ENCODE results near the gene ISCA2. TPM values are rescaled to one million over a fixed set of nuclear protein-coding genes. Genes with fewer than 3 reads are reported as not detected.

Gene ISCA2
- total RNA-seq, 1 donor from 2014 or later = 23.9 TPM

GRCh38 chr14:74469548-74470518, 23.7 kb upstream of the ISCA2 start:
- H3K9me3 Mint-ChIP-seq = no peaks in the 10 kb centered on the region
- DNase-seq (ENCODE audit: low spot score) = no peak
- no peak overlapping the region for H3K4me3 Mint-ChIP-seq (ENCODE audit: low read depth)
- H3K27me3 Mint-ChIP-seq (ENCODE audit: low read depth) = no peaks in the 10 kb centered on the region
- H3K4me1 Mint-ChIP-seq (ENCODE audit: low read depth) = no peaks in the 10 kb centered on the region
- H3K36me3 Mint-ChIP-seq (ENCODE audit: low read depth) = no peaks in the 10 kb centered on the region
- H3K27ac Mint-ChIP-seq = no peak overlapping the region
- intact Hi-C loops (cut with micrococcal nuclease) = no loop called here

GRCh38 chr14:74472601-74473000, 21.0 kb upstream of the ISCA2 start:
- intact Hi-C loops (cut with micrococcal nuclease) = no loop called here
- H3K4me3 Mint-ChIP-seq (ENCODE audit: low read depth) = no peak overlapping the region
- peaks cover 2% of the 10 kb centered on the region for H3K4me1 Mint-ChIP-seq (ENCODE audit: low read depth)
- no peaks in the 10 kb centered on the region for H3K27me3 Mint-ChIP-seq (ENCODE audit: low read depth)
- no peak overlapping the region for H3K27ac Mint-ChIP-seq
- no peak for DNase-seq (ENCODE audit: low spot score)
- H3K36me3 Mint-ChIP-seq (ENCODE audit: low read depth) = no peaks in the 10 kb centered on the region
- no peaks in the 10 kb centered on the region for H3K9me3 Mint-ChIP-seq

GRCh38 chr14:74474376-74474775, 19.2 kb upstream of the ISCA2 start:
- DNase-seq (ENCODE audit: low spot score) = no peak
- Mint-ChIP-seq H3K27me3 (ENCODE audit: low read depth) (no peaks in the 10 kb centered on the region), H3K4me3 (ENCODE audit: low read depth) (no peak overlapping the region), H3K36me3 (ENCODE audit: low read depth) (no peaks in the 10 kb centered on the region), H3K4me1 (ENCODE audit: low read depth) (peaks cover 2% of the 10 kb centered on the region), H3K9me3 (no peaks in the 10 kb centered on the region), H3K27ac (no peak overlapping the region)
- intact Hi-C loops (cut with micrococcal nuclease) = no loop called here

GRCh38 chr14:74475678-74476077, 17.9 kb upstream of the ISCA2 start:
- no peak for DNase-seq (ENCODE audit: low spot score)
- Mint-ChIP-seq H3K4me3 (ENCODE audit: low read depth) (no peak overlapping the region), H3K27me3 (ENCODE audit: low read depth) (no peaks in the 10 kb centered on the region), H3K36me3 (ENCODE audit: low read depth) (no peaks in the 10 kb centered on the region), H3K27ac (no peak overlapping the region), H3K4me1 (ENCODE audit: low read depth) (peaks cover 2% of the 10 kb centered on the region), H3K9me3 (no peaks in the 10 kb centered on the region)
- intact Hi-C loops (cut with micrococcal nuclease) = no loop called here

- intact Hi-C loops (cut with micrococcal nuclease) = no loop called here
- no peaks in the 10 kb centered on the region for H3K9me3 Mint-ChIP-seq
- DNase-seq (ENCODE audit: low spot score) = no peak
- H3K4me3 Mint-ChIP-seq (ENCODE audit: low read depth) = no peak overlapping the region
- H3K27ac Mint-ChIP-seq = no peak overlapping the region
- no peaks in the 10 kb centered on the region for H3K36me3 Mint-ChIP-seq (ENCODE audit: low read depth)
- H3K27me3 Mint-ChIP-seq (ENCODE audit: low read depth) = no peaks in the 10 kb centered on the region
- peaks cover 2% of the 10 kb centered on the region for H3K4me1 Mint-ChIP-seq (ENCODE audit: low read depth)
Measured at GRCh38 chr14:74476107-74476506, 17.5 kb upstream of the ISCA2 start.

- H3K4me1 Mint-ChIP-seq (ENCODE audit: low read depth) = peaks cover 2% of the 10 kb centered on the region
- H3K27me3 Mint-ChIP-seq (ENCODE audit: low read depth) = no peaks in the 10 kb centered on the region
- H3K9me3 Mint-ChIP-seq = no peaks in the 10 kb centered on the region
- intact Hi-C loops (cut with micrococcal nuclease) = no loop called here
- DNase-seq (ENCODE audit: low spot score) = no peak
- H3K4me3 Mint-ChIP-seq (ENCODE audit: low read depth) = no peak overlapping the region
- H3K27ac Mint-ChIP-seq = no peak overlapping the region
- H3K36me3 Mint-ChIP-seq (ENCODE audit: low read depth) = no peaks in the 10 kb centered on the region
Measured at GRCh38 chr14:74476607-74477006, 17.0 kb upstream of the ISCA2 start.

- intact Hi-C loops (cut with micrococcal nuclease) = no loop called here
- Mint-ChIP-seq H3K9me3 (no peaks in the 10 kb centered on the region), H3K36me3 (ENCODE audit: low read depth) (peaks cover 5% of the 10 kb centered on the region), H3K4me3 (ENCODE audit: low read depth) (no peak overlapping the region), H3K27me3 (ENCODE audit: low read depth) (no peaks in the 10 kb centered on the region), H3K4me1 (ENCODE audit: low read depth) (peaks cover 2% of the 10 kb centered on the region), H3K27ac (no peak overlapping the region)
- DNase-seq (ENCODE audit: low spot score) = no peak
Measured at GRCh38 chr14:74478996-74479635, 14.4 kb upstream of the ISCA2 start.

- H3K27ac Mint-ChIP-seq = no peak overlapping the region
- no peak overlapping the region for H3K4me3 Mint-ChIP-seq (ENCODE audit: low read depth)
- H3K4me1 Mint-ChIP-seq (ENCODE audit: low read depth) = peaks cover 2% of the 10 kb centered on the region
- peaks cover 5% of the 10 kb centered on the region for H3K36me3 Mint-ChIP-seq (ENCODE audit: low read depth)
- intact Hi-C loops (cut with micrococcal nuclease) = no loop called here
- H3K27me3 Mint-ChIP-seq (ENCODE audit: low read depth) = no peaks in the 10 kb centered on the region
- DNase-seq (ENCODE audit: low spot score) = no peak
- no peaks in the 10 kb centered on the region for H3K9me3 Mint-ChIP-seq
Measured at GRCh38 chr14:74480046-74480445, 13.5 kb upstream of the ISCA2 start.

- no peak for DNase-seq (ENCODE audit: low spot score)
- H3K36me3 Mint-ChIP-seq (ENCODE audit: low read depth) = peaks cover 5% of the 10 kb centered on the region
- intact Hi-C loops (cut with micrococcal nuclease) = no loop called here
- H3K4me3 Mint-ChIP-seq (ENCODE audit: low read depth) = no peak overlapping the region
- H3K4me1 Mint-ChIP-seq (ENCODE audit: low read depth) = no peaks in the 10 kb centered on the region
- no peaks in the 10 kb centered on the region for H3K9me3 Mint-ChIP-seq
- H3K27me3 Mint-ChIP-seq (ENCODE audit: low read depth) = no peaks in the 10 kb centered on the region
- no peak overlapping the region for H3K27ac Mint-ChIP-seq
Measured at GRCh38 chr14:74482571-74482970, 11.0 kb upstream of the ISCA2 start.

GRCh38 chr14:74483321-74483720, 10.2 kb upstream of the ISCA2 start:
- no peak overlapping the region for H3K4me3 Mint-ChIP-seq (ENCODE audit: low read depth)
- no peak overlapping the region for H3K27ac Mint-ChIP-seq
- H3K9me3 Mint-ChIP-seq = no peaks in the 10 kb centered on the region
- H3K27me3 Mint-ChIP-seq (ENCODE audit: low read depth) = no peaks in the 10 kb centered on the region
- H3K4me1 Mint-ChIP-seq (ENCODE audit: low read depth) = no peaks in the 10 kb centered on the region
- DNase-seq (ENCODE audit: low spot score) = no peak
- peaks cover 5% of the 10 kb centered on the region for H3K36me3 Mint-ChIP-seq (ENCODE audit: low read depth)
- intact Hi-C loops (cut with micrococcal nuclease) = no loop called here

GRCh38 chr14:74486164-74486563, 7.4 kb upstream of the ISCA2 start:
- intact Hi-C loops (cut with micrococcal nuclease) = no loop called here
- H3K27me3 Mint-ChIP-seq (ENCODE audit: low read depth) = no peaks in the 10 kb centered on the region
- H3K27ac Mint-ChIP-seq = no peak overlapping the region
- H3K4me1 Mint-ChIP-seq (ENCODE audit: low read depth) = peaks cover 3% of the 10 kb centered on the region
- no peaks in the 10 kb centered on the region for H3K9me3 Mint-ChIP-seq
- no peak for DNase-seq (ENCODE audit: low spot score)
- peaks cover 5% of the 10 kb centered on the region for H3K36me3 Mint-ChIP-seq (ENCODE audit: low read depth)
- no peak overlapping the region for H3K4me3 Mint-ChIP-seq (ENCODE audit: low read depth)

- DNase-seq (ENCODE audit: low spot score) = no peak
- intact Hi-C loops (cut with micrococcal nuclease) = no loop called here
- H3K27me3 Mint-ChIP-seq (ENCODE audit: low read depth) = no peaks in the 10 kb centered on the region
Measured at GRCh38 chr14:74488786-74489397, 4.7 kb upstream of the ISCA2 start.

GRCh38 chr14:74490486-74490885, 3.1 kb upstream of the ISCA2 start:
- intact Hi-C loops (cut with micrococcal nuclease) = no loop called here
- peaks cover 19% of the 10 kb centered on the region for H3K4me1 Mint-ChIP-seq (ENCODE audit: low read depth)
- H3K27ac Mint-ChIP-seq = no peak overlapping the region
- no peaks in the 10 kb centered on the region for H3K9me3 Mint-ChIP-seq
- no peak overlapping the region for H3K4me3 Mint-ChIP-seq (ENCODE audit: low read depth)
- H3K36me3 Mint-ChIP-seq (ENCODE audit: low read depth) = peaks cover 8% of the 10 kb centered on the region
- DNase-seq (ENCODE audit: low spot score) = no peak
- no peaks in the 10 kb centered on the region for H3K27me3 Mint-ChIP-seq (ENCODE audit: low read depth)

More at GRCh38 chr14:74488786-74489397, 4.7 kb upstream of the ISCA2 start:
- H3K27ac Mint-ChIP-seq = no peak overlapping the region
- no peaks in the 10 kb centered on the region for H3K9me3 Mint-ChIP-seq
- no peaks in the 10 kb centered on the region for H3K36me3 Mint-ChIP-seq (ENCODE audit: low read depth)
- H3K4me3 Mint-ChIP-seq (ENCODE audit: low read depth) = no peak overlapping the region
- peaks cover 3% of the 10 kb centered on the region for H3K4me1 Mint-ChIP-seq (ENCODE audit: low read depth)
